ENCODE measurements around the gene TTC21A. TPM values are rescaled to one million over a fixed set of nuclear protein-coding genes. Genes with fewer than 3 reads are reported as not detected.

The TTC21A gene
- total RNA-seq, 1 donor from 2014 or later = 41.7 TPM

- Mint-ChIP-seq H3K36me3 (ENCODE audit: low read depth, unreplicated experiment) (peaks cover 44% of the 10 kb centered on the region), H3K27me3 (ENCODE audit: unreplicated experiment) (peaks cover 8% of the 10 kb centered on the region), H3K27ac (ENCODE audit: unreplicated experiment) (peak overlapping the region; percentile 59), H3K4me1 (ENCODE audit: unreplicated experiment) (peaks cover 60% of the 10 kb centered on the region), H3K9me3 (ENCODE audit: unreplicated experiment) (no peaks in the 10 kb centered on the region), H3K4me3 (ENCODE audit: unreplicated experiment) (no peak overlapping the region)
- TF ChIP-seq CTCF (IDR thresholded peaks at IDR 0.05; ENCODE audit: unreplicated experiment) = no peak
- DNase-seq (ENCODE audit: low spot score) = no peak
Measured at GRCh38 chr3:39097716-39098472, 9.6 kb upstream of the TTC21A start.

- no peak for DNase-seq (ENCODE audit: low spot score)
- Mint-ChIP-seq H3K4me1 (ENCODE audit: unreplicated experiment) (peaks cover 65% of the 10 kb centered on the region), H3K36me3 (ENCODE audit: low read depth, unreplicated experiment) (peaks cover 44% of the 10 kb centered on the region), H3K4me3 (ENCODE audit: unreplicated experiment) (no peak overlapping the region), H3K27me3 (ENCODE audit: unreplicated experiment) (peaks cover 9% of the 10 kb centered on the region), H3K9me3 (ENCODE audit: unreplicated experiment) (no peaks in the 10 kb centered on the region), H3K27ac (ENCODE audit: unreplicated experiment) (no peak overlapping the region)
- TF ChIP-seq CTCF (IDR thresholded peaks at IDR 0.05; ENCODE audit: unreplicated experiment) = no peak
Measured at GRCh38 chr3:39098473-39099000, 8.9 kb upstream of the TTC21A start.

GRCh38 chr3:39099242-39099641, 8.2 kb upstream of the TTC21A start:
- DNase-seq (ENCODE audit: low spot score) = no peak

GRCh38 chr3:39099738-39100499, 7.6 kb upstream of the TTC21A start:
- no peak for TF ChIP-seq CTCF (IDR thresholded peaks at IDR 0.05; ENCODE audit: unreplicated experiment)
- peaks cover 34% of the 10 kb centered on the region for H3K36me3 Mint-ChIP-seq (ENCODE audit: low read depth, unreplicated experiment)

More at GRCh38 chr3:39099242-39099641, 8.2 kb upstream of the TTC21A start:
- Mint-ChIP-seq H3K9me3 (ENCODE audit: unreplicated experiment) (no peaks in the 10 kb centered on the region), H3K4me3 (ENCODE audit: unreplicated experiment) (no peak overlapping the region), H3K36me3 (ENCODE audit: low read depth, unreplicated experiment) (peaks cover 38% of the 10 kb centered on the region), H3K27ac (ENCODE audit: unreplicated experiment) (no peak overlapping the region), H3K4me1 (ENCODE audit: unreplicated experiment) (peaks cover 63% of the 10 kb centered on the region), H3K27me3 (ENCODE audit: unreplicated experiment) (peaks cover 9% of the 10 kb centered on the region)
- TF ChIP-seq CTCF (IDR thresholded peaks at IDR 0.05; ENCODE audit: unreplicated experiment) = no peak

More at GRCh38 chr3:39099738-39100499, 7.6 kb upstream of the TTC21A start:
- peaks cover 63% of the 10 kb centered on the region for H3K4me1 Mint-ChIP-seq (ENCODE audit: unreplicated experiment)
- H3K27ac Mint-ChIP-seq (ENCODE audit: unreplicated experiment) = no peak overlapping the region
- no peaks in the 10 kb centered on the region for H3K9me3 Mint-ChIP-seq (ENCODE audit: unreplicated experiment)
- H3K27me3 Mint-ChIP-seq (ENCODE audit: unreplicated experiment) = peaks cover 13% of the 10 kb centered on the region
- DNase-seq (ENCODE audit: low spot score) = no peak
- H3K4me3 Mint-ChIP-seq (ENCODE audit: unreplicated experiment) = peak overlapping the region; percentile 51
